ENCODE results near the gene HIBCH. TPM values are rescaled to one million over a fixed set of nuclear protein-coding genes. Genes with fewer than 3 reads are reported as not detected.
"Not testable (repeated sequence)": the region's sequence is repeated elsewhere in the genome, so short reads cannot be mapped to it uniquely, and the experiment has no call there.

HIBCH gene
- total and polyA plus RNA-seq, 7 donors = 17.3 to 39.0 (median 22.3) TPM

- intact Hi-C loops (cut with DNase I) = no loop called here
- no peak for TF ChIP-seq CTCF (IDR thresholded peaks at IDR 0.05)
- Histone ChIP-seq H3K36me3 (ENCODE audit: insufficient read depth in 1 of 2, low read depth in 1 of 2) (peaks cover 0 to 50% of the 10 kb centered on the region in 2 donors), H3K27me3 (ENCODE audit: insufficient read depth in 3 of 3, low read length in 2 of 3) (no peaks in the 10 kb centered on the region), H3K4me1 (no peaks in the 10 kb centered on the region), H3K9me3 (no peaks in the 10 kb centered on the region), H3K4me3 (no peak overlapping the region), H3K27ac (no peak overlapping the region)
- 88 to 93% (median 89%) methylated on average over 3 of the region's 3 CpGs for WGBS, 3 donors
- DNase-seq (no peak), ATAC-seq (no peak)
Measured at GRCh38 chr2:190254063-190254850, 65.4 kb downstream of the HIBCH start.

GRCh38 chr2:190250421-190250820 lies 69.2 kb downstream of the HIBCH start:
- Histone ChIP-seq H3K9me3 (no peaks in the 10 kb centered on the region), H3K36me3 (ENCODE audit: insufficient read depth in 1 of 2, low read depth in 1 of 2) (peaks cover 0 to 43% of the 10 kb centered on the region in 2 donors), H3K4me3 (no peak overlapping the region), H3K4me1 (no peaks in the 10 kb centered on the region), H3K27ac (no peak overlapping the region), H3K27me3 (ENCODE audit: insufficient read depth in 3 of 3, low read length in 2 of 3) (no peaks in the 10 kb centered on the region)
- no peak for ATAC-seq
- no peak for TF ChIP-seq CTCF (IDR thresholded peaks at IDR 0.05)
- no peak for DNase-seq
- 87 to 92% (median 89%) methylated on average over 2 of the region's 2 CpGs for WGBS, 3 donors
- intact Hi-C loops (cut with DNase I) = no loop called here

GRCh38 chr2:190235551-190236075 lies 84.0 kb downstream of the HIBCH start:
- ATAC-seq (no peak), DNase-seq (no peak)
- no peaks in the 10 kb centered on the region for H3K36me3 ChIP-seq (ENCODE audit: insufficient read depth in 1 of 2, low read depth in 1 of 2)
- intact Hi-C loops (cut with DNase I) = no loop called here
- H3K9me3 ChIP-seq = no peaks in the 10 kb centered on the region
- no peaks in the 10 kb centered on the region for H3K27me3 ChIP-seq (ENCODE audit: insufficient read depth in 3 of 3, low read length in 2 of 3)
- 31 to 53% (median 33%) methylated on average over 2 of the region's 2 CpGs for WGBS, 3 donors
- no peak overlapping the region for H3K4me3 ChIP-seq
- H3K4me1 ChIP-seq = no peaks in the 10 kb centered on the region
- no peak overlapping the region for H3K27ac ChIP-seq
- no peak for TF ChIP-seq CTCF (IDR thresholded peaks at IDR 0.05)

- no peak for TF ChIP-seq CTCF (IDR thresholded peaks at IDR 0.05)
- H3K9me3 ChIP-seq = no peaks in the 10 kb centered on the region
- DNase-seq (no peak), ATAC-seq (no peak)
- no peak overlapping the region for H3K4me3 ChIP-seq
- H3K36me3 ChIP-seq (ENCODE audit: insufficient read depth in 1 of 2, low read depth in 1 of 2) = no peaks in the 10 kb centered on the region
- no peak overlapping the region for H3K27ac ChIP-seq
- H3K4me1 ChIP-seq = no peaks in the 10 kb centered on the region
- no peaks in the 10 kb centered on the region for H3K27me3 ChIP-seq (ENCODE audit: insufficient read depth in 3 of 3, low read length in 2 of 3)
- intact Hi-C loops (cut with DNase I) = no loop called here
- 70 to 81% (median 78%) methylated on average over 4 of the region's 4 CpGs for WGBS, 3 donors
Measured at GRCh38 chr2:190235101-190235500, 84.5 kb downstream of the HIBCH start.

DNA sequence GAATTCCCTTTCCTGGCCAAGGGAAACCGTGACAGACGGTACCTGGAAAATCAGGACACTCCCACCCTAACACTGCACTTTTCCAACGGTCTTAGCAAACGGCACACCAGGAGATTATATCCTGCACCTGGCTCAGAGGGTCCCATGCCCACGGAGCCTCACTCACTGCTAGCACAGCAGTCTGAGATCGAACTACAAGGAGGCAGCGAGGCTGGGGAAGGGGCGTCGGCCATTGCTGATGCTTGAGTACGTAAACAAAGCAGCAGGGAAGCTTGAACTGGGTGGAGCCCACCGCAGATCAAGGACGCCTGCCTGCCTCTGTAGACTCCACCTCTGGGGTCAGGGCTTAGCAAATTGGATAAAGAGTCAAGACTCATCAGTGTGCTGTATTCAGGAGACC lies 95.6 kb downstream of the HIBCH start:
- intact Hi-C loops (cut with DNase I); DNase-seq: not testable (repeated sequence)
- WGBS, 3 donors = 90 to 98% (median 92%) methylated on average over 12 of the region's 12 CpGs

DNA sequence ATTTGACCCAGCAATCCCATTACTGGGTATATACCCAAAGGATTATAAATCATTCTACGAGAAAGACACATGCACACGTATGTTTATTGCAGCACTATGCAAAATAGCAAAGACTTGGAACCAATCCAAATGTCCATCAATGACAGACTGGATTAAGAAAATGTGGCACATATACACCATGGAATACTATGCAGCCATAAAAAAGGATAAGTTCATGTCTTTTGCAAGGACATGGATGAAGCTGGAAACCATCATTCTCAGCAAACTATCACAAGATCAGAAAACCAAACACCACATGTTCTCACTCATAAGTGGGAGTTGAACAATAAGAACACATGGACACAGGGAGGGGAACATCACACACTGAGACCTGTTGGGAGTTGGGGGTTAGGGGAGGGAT lies 96.9 kb downstream of the HIBCH start:
- DNase-seq; H3K4me3 ChIP-seq; H3K9me3 ChIP-seq; H3K27me3 ChIP-seq (ENCODE audit: insufficient read depth in 3 of 3, low read length in 2 of 3); H3K4me1 ChIP-seq; ATAC-seq; H3K27ac ChIP-seq; intact Hi-C loops (cut with DNase I): not testable (repeated sequence)
- H3K36me3 ChIP-seq (ENCODE audit: insufficient read depth in 1 of 2, low read depth in 1 of 2) = peaks cover 0 to 25% of the 10 kb centered on the region in 2 donors
- WGBS, 3 donors = 83 to 97% (median 85%) methylated on average over 2 of the region's 2 CpGs

More for the DNA sequence above, 95.6 kb downstream of the HIBCH start:
- H3K36me3 ChIP-seq (ENCODE audit: insufficient read depth in 1 of 2, low read depth in 1 of 2) = peaks cover 0 to 21% of the 10 kb centered on the region in 2 donors
- ATAC-seq; H3K4me3 ChIP-seq; H3K4me1 ChIP-seq; H3K27me3 ChIP-seq (ENCODE audit: insufficient read depth in 3 of 3, low read length in 2 of 3); H3K27ac ChIP-seq; H3K9me3 ChIP-seq: not testable (repeated sequence)
